HCT116 (cell line): ENCODE results near the gene ACOXL.

Experiments used
- EZH2 ChIP-seq: fragments of 200-600 bp; sonication (generic); IDR thresholded peaks from 2 replicates; pipeline ENCODE4 v1.6.1; 2017; ENCODE audit warnings: antibody characterized with exemption, mixed run types
- MAX ChIP-seq: IDR thresholded peaks from 2 replicates; pipeline ENCODE4 v1.6.1; 2012
- POLR2A ChIP-seq: IDR thresholded peaks from 2 replicates; pipeline ENCODE4 v1.7.0; 2011; ENCODE audit warnings: borderline replicate concordance; ENCODE audit not compliant: insufficient read depth, insufficient read length; ENCODE audit errors: extremely low read depth
- RAD21 ChIP-seq: IDR thresholded peaks from 2 replicates; pipeline ENCODE4 v1.6.1; 2012; ENCODE audit warnings: low read depth, mild to moderate bottlenecking
- SIN3A ChIP-seq: IDR thresholded peaks from 2 replicates; pipeline ENCODE4 v1.6.1; 2012; ENCODE audit warnings: low read depth
- ZNF274 ChIP-seq: fragments of 200-500 bp; sonication (Bioruptor generic); IDR thresholded peaks from 2 replicates; pipeline ENCODE4 v1.6.1; 2014; ENCODE audit warnings: mild to moderate bottlenecking, low read depth, low read length, inconsistent platforms
- TF ChIP-seq, protein P1 (sequence below), 3 experiments: fragments of 200-600 bp in 1 of 3; sonication (generic) in 1 of 3; IDR thresholded peaks in 2 of 3; conservative IDR thresholded peaks in 1 of 3; 2 replicates each; pipeline ENCODE4 v1.5.1; 2012 to 2017; ENCODE audit warnings: low read depth in 2 of 3, low read length in 2 of 3, antibody characterized with exemption in 1 of 3, borderline replicate concordance in 1 of 3, control low read depth in 1 of 3, mild to moderate bottlenecking in 1 of 3, mixed read lengths in 1 of 3, mixed run types in 1 of 3, moderate library complexity in 1 of 3; ENCODE audit not compliant: insufficient read depth in 1 of 3

GRCh38 chr2:110759411-110759810 is 27.0 kb downstream of the ACOXL start:
- TF ChIP-seq, protein P1, sequence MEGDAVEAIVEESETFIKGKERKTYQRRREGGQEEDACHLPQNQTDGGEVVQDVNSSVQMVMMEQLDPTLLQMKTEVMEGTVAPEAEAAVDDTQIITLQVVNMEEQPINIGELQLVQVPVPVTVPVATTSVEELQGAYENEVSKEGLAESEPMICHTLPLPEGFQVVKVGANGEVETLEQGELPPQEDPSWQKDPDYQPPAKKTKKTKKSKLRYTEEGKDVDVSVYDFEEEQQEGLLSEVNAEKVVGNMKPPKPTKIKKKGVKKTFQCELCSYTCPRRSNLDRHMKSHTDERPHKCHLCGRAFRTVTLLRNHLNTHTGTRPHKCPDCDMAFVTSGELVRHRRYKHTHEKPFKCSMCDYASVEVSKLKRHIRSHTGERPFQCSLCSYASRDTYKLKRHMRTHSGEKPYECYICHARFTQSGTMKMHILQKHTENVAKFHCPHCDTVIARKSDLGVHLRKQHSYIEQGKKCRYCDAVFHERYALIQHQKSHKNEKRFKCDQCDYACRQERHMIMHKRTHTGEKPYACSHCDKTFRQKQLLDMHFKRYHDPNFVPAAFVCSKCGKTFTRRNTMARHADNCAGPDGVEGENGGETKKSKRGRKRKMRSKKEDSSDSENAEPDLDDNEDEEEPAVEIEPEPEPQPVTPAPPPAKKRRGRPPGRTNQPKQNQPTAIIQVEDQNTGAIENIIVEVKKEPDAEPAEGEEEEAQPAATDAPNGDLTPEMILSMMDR (IDR thresholded peaks at IDR 0.05 in 2 of 3, conservative IDR thresholded peaks at IDR 0.05 in 1 of 3; ENCODE audit: borderline replicate concordance in 1 of 3, insufficient read depth in 1 of 3, low read depth in 2 of 3, low read length in 2 of 3): no peak
- TF ChIP-seq SIN3A: no peak
- no peak for TF ChIP-seq RAD21
- TF ChIP-seq MAX: no peak
- no peak for TF ChIP-seq POLR2A
- TF ChIP-seq EZH2: no peak
- no peak for TF ChIP-seq ZNF274
